GM12891 (cell line): ENCODE data around the gene SPOUT1.

Source experiments
- POLR2A ChIP-seq: IDR thresholded peaks from 2 replicates; pipeline ENCODE4 v1.6.1; 2011; ENCODE audit warnings: low read depth, low read length, control low read depth
- POLR2AphosphoS5 ChIP-seq: IDR thresholded peaks from 2 replicates; pipeline ENCODE4 v1.6.1; 2011; ENCODE audit warnings: low read depth, low read length, control low read depth

DNA sequence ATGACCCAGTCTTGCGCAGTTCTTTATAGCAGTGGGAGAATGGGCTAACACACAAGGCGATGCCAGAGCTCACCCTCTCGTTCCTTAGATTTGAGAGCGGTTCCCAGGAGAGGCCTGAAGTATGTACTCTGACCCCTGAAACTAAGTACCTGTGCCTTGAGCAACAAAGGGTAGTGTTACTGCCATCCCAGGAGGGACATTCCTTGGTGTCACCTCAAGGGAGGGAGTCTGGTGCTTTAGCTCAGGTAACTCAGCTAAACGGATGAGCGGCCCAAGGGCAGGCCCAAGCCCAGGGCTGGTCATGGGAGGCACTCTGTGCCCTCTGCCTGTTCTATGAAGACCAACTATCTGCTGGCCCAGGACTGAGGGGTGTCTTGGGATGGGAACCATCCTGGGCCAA, 31.9 kb upstream of the SPOUT1 start:
- TF ChIP-seq POLR2AphosphoS5, result no peak
- no peak for TF ChIP-seq POLR2A
